ENCODE data around the gene CIROP.

Gene CIROP

DNA sequence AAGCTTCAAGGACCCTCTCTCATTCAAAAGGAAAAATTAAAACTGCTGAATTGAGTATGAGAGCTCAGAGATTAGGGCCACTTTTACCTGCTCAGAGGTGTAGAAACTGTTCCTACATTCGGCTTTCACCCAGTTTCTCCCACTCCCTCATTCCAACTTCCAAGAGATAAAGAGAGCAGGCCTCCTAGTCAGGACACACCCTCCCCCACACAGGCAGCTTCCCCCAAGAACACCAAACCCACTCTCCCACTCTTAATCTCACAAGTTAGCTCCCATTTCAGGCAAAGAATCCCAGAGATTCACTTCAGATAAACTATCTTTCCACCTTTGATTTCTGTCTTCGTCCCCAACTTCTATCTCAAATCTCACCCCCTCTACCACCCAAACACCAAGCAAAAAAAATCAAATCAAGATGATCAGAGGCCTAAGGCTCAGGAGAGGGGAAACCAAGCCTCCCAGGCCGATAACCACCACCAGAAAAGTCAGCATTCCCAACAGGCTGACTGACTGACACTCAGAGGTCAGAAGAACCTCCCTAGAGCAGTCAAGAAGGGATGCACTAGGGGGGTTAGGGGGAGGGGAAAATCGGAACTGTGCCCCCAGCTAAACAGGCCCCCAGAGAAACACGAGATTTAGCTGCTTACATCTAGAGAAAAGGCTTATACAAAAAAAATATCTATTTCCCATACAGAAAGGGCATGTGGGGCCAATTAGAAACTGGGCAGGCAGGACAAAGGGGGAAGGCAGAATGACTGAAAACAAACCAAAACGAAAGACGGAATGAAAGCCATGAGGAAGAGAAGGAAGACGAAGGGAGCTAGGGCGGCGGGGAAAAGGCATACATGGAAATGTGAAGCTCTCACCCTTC, 34.3 kb downstream of the CIROP start:
- in situ Hi-C loops (cut with MboI; ENCODE audit: low sequenced_read_pairs), result no loop called here

- in situ Hi-C loops (cut with MboI; ENCODE audit: low sequenced_read_pairs), result loop anchor here (5.0 kb wide), 1 partner anchor 38 kb away; no protein-coding TSS in a partner anchor
These were observed 35.4 kb downstream of the CIROP start for GRCh38 chr14:23069413-23069806.

DNA sequence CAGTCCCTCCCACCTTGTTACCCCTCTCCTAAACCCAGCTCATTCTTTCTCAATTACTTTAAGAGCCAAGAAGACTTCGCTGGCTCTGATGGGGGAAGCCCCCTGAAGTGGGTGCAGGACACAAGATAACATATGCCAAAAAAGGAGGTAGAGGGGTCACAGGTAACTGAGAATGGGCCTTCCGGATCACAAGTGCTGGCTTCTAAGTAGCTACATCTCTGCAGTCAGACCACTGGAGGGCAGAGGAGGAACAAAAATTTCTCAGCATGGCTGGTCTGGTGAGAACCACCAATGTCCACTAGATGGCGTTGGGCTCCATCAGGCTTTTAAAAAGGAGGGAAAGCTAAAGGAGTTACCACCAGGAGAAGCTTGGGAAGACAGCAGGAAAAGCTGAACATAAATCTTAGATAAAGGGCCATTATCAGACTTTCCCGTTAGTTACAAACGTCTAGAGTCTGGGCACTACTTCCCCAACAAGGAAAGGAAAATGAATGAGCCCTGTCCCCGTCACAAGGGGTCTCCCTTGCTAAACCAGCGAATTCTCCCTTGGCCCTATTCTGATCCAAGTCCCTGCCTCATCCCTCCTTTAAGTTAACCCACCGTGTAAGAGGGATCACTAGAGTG, 35.9 kb downstream of the CIROP start:
- in situ Hi-C loops (cut with MboI; ENCODE audit: low sequenced_read_pairs), result loop anchor here (5.0 kb wide), 1 partner anchor 38 kb away; no protein-coding TSS in a partner anchor

- in situ Hi-C loops (cut with MboI; ENCODE audit: low sequenced_read_pairs), result loop anchor here (5.0 kb wide), 1 partner anchor 39 kb away; no protein-coding TSS in a partner anchor
These were observed 36.7 kb downstream of the CIROP start for GRCh38 chr14:23067847-23068788.

DNA sequence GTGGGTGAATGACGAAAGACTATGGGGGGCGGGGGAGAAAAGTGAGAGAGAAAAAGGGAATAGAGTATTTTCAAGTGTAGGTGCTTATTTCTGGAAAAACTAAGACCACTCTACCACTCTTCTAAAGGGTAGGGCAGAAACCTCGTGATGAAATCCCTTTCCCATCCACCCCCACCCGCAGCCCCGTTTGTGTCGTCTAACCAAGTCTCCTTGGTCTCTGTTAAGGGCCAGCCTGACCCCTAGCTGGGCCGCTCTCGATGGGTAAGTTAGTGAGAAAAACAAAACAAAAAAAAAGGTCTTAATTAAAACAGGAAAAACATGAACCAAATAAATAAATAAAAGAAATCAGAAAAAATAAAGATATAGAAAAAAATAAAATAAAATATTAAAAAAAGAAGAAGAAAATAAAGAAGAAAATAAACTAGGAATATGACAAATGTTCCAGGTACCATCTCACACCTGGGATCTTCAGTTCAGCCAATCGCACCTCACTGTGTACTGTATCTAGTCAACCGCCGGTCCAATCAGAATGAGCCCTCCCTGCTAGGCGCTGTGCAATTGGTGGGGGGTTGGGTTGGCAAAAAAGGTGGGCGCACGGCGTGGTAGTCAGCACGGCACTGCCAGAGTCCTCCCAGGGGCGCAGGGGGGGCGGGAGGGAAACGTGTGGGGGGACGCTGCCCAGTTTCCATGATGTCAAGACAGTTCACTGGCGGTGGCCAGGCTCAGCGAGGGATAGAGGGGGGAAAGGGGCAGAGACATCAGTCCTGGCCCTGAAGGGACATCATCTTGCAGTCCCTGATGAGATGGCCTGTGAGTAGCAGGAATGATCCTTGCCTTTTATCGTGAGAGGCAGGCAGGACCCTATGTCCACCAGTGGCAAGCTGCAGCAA, 37.7 kb downstream of the CIROP start:
- in situ Hi-C loops (cut with MboI; ENCODE audit: low sequenced_read_pairs), result loop anchor here (5.0 kb wide), 1 partner anchor 40 kb away; no protein-coding TSS in a partner anchor

DNA sequence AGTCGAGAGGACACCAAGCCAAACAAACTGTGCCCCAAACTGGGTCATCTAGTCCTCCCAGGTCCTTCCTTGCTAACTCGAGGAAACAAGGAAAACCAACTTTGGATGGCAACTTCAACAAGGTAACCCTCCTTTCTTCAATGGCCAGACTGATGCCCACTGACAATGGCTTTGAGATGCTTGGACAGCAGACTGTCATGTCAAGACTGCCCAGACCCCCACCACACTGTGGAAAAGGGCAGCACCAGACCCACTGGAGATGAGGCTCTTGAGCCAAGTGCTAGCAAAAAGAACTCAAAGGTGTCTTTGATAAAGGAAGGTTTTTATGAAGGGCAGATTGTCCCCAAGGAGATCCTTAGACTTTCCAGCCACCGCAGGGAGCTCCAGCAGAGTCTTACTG, 38.4 kb downstream of the CIROP start:
- in situ Hi-C loops (cut with MboI; ENCODE audit: low sequenced_read_pairs), result loop anchor here (5.0 kb wide), 1 partner anchor 41 kb away; no protein-coding TSS in a partner anchor

- in situ Hi-C loops (cut with MboI; ENCODE audit: low sequenced_read_pairs), result loop anchor here (5.0 kb wide), 1 partner anchor 71 kb away; no protein-coding TSS in a partner anchor
These were observed 41.2 kb downstream of the CIROP start for GRCh38 chr14:23063601-23064000.

DNA sequence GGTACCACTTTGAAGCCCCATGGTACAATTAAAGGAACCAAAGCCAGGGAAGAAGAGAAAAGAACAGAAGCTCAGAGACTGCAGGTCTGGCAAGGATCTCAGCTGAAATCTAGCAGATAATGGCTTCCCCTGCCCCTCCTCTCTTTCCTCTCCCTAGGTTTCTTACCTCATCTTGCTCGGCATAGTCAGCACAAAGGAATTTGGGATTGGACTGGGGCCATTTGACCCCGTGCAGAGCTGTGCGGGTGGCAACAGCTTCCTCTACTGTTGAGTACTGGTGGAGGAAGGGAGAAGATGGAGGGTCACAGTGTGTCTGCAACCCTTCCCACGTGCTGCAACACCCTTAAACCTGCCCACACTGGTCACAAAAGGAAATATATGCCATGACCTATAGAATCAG, 42.8 kb downstream of the CIROP start:
- in situ Hi-C loops (cut with MboI; ENCODE audit: low sequenced_read_pairs), result loop anchor here (5.0 kb wide), 1 partner anchor 70 kb away; no protein-coding TSS in a partner anchor

- in situ Hi-C loops (cut with MboI; ENCODE audit: low sequenced_read_pairs), result loop anchor here (5.0 kb wide), 1 partner anchor 68 kb away; no protein-coding TSS in a partner anchor
These were observed 44.1 kb downstream of the CIROP start for GRCh38 chr14:23060536-23061260.

DNA sequence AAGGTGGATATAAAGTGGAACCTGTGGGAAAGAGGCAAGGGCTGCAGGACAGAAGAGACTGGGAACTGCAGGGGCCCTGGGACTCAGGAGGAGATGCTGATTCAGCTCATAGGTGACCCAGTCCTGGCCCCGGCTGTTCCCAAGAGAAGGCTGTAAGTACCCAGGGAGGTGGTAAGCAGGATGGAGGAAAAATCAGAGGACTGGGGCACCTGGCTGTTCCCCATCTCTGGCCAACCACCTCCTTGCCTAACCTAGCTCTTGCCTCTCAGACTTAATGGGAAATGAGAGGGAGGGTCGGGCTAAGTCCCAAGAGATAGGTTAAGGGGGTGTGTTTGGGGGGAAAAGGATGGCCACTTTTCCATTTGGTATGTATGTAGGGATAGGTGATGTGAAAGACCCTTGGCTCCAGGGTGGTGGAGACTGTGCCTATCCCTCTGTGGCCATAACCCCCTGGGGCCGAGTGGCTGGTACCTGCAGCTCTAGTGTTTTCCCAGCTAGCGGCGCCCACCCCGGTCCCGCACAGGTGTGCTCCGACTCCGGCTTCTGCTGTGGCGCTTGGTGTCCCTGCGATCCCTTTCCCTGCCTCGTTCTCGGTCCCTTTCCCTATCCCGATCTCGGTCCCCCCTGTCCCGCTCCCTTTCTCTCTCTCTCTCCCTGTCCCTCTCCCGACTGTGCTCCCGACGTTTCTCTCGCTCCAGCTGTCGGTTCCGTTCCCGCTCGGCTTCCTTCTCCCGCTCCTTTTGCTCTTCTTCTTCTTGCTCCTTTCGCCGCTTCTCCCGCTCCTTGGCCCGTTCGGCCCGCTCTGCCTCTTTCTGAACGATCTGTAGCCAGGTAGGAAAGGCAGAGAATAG, 45.9 kb downstream of the CIROP start:
- in situ Hi-C loops (cut with MboI; ENCODE audit: low sequenced_read_pairs), result no loop called here

- in situ Hi-C loops (cut with MboI; ENCODE audit: low sequenced_read_pairs), result no loop called here
These were observed 46.8 kb downstream of the CIROP start for GRCh38 chr14:23057757-23058653.

- in situ Hi-C loops (cut with MboI; ENCODE audit: low sequenced_read_pairs), result no loop called here
These were observed 47.6 kb downstream of the CIROP start, which contains the start of gene CDH24 for GRCh38 chr14:23056956-23057756. CDH24 (minus strand) TSS chr14:23057520; CDS start chr14:23055733, 1,787 bp downstream.

DNA sequence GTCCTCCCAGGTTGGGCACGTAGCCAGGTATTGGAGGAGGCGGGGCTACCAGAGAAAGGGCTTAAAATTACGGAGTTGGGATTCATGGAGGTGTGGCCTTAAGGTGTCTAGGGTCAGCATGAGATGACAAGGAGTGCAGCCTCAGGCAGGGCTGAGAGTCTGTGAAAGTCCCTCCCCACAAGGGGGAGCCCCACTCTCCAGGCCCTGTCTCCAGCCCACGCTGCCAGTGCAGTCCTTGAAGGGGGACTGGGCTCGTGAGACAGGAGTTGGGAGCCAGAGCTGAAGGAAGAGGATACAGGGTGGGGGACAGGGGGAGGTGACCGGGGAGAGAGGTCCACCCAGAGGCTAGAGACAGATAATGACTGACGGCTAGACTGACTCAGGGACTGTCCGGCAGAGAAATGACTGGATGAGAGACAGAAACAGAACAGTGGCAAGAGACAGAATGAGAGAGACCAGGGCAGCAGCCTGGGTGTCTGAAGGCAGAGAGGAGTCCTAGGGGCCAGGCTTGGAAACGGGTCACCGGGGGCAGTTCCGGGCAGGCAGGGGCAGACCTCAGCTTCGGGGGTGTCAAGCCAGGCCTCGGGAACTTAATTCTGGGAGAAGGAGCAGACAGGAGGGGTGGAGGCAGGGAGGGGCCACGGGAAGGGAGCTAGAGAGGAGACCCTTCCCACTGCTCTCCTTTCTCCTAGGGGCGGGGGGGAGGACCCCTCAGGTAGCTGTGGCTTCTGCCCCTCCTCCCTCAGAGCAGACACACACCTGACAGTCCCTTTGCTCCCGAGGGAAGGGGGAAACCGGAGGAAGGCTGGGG, 48.4 kb downstream of the CIROP start:
- in situ Hi-C loops (cut with MboI; ENCODE audit: low sequenced_read_pairs), result no loop called here

- in situ Hi-C loops (cut with MboI; ENCODE audit: low sequenced_read_pairs), result no loop called here
These were observed 49.1 kb downstream of the CIROP start for GRCh38 chr14:23055621-23056144.

GRCh38 chr14:23055147-23055550, 49.6 kb downstream of the CIROP start:
- in situ Hi-C loops (cut with MboI; ENCODE audit: low sequenced_read_pairs), result no loop called here
